Chondrocyte (in vitro differentiated cells): ENCODE results near the gene ALDH1A2. TPM values are rescaled to one million over a fixed set of nuclear protein-coding genes. Genes with fewer than 3 reads are reported as not detected.

Experiments used
- DNase-seq: peaks from one replicate; pipeline ENCODE4 v3.0.0; 2021; ENCODE audit warnings: mixed read lengths, low spot score
- H3K27ac Mint-ChIP-seq: one replicate; pipeline ENCODE4 v1.8.0; 2021; ENCODE audit warnings: mild to moderate bottlenecking, moderate library complexity, mixed read lengths; ENCODE audit not compliant: unreplicated experiment
- H3K27me3 Mint-ChIP-seq: 2 replicates; pipeline ENCODE4 v1.8.0; 2021; ENCODE audit warnings: low read depth, mixed read lengths
- H3K36me3 Mint-ChIP-seq: 2 replicates; pipeline ENCODE4 v1.8.0; 2021; ENCODE audit warnings: low read depth, mixed read lengths
- H3K4me1 Mint-ChIP-seq: 2 replicates; pipeline ENCODE4 v1.8.0; 2021; ENCODE audit warnings: low read depth, mild to moderate bottlenecking, mixed read lengths
- H3K4me3 Mint-ChIP-seq: one replicate; pipeline ENCODE4 v1.8.0; 2021; ENCODE audit warnings: mild to moderate bottlenecking, moderate library complexity, mixed read lengths; ENCODE audit not compliant: unreplicated experiment
- H3K9me3 Mint-ChIP-seq: 2 replicates; pipeline ENCODE4 v1.8.0; 2021; ENCODE audit warnings: low read depth, mixed read lengths
- CTCF ChIP-seq: fragments of 200-600 bp; sonication (generic); IDR thresholded peaks from 2 replicates; pipeline ENCODE4 v1.5.0; 2021; ENCODE audit warnings: antibody characterized with exemption, mild to moderate bottlenecking, moderate library complexity
- total RNA-seq: library from RNA; stranded (reverse); gene quantifications from 3 replicates; pipeline ENCODE4 v1.2.1, GENCODE V29; 2021

ALDH1A2 gene
- total RNA-seq, 1 donor from 2014 or later, result not detected

GRCh38 chr15:58070801-58071418 lies 5.4 kb upstream of the ALDH1A2 start:
- TF ChIP-seq CTCF, result peak; percentile 93
- Mint-ChIP-seq H3K36me3 (no peaks in the 10 kb centered on the region), H3K4me3 (no peak overlapping the region), H3K9me3 (no peaks in the 10 kb centered on the region), H3K4me1 (peaks cover 3% of the 10 kb centered on the region), H3K27me3 (peaks cover 51% of the 10 kb centered on the region), H3K27ac (no peak overlapping the region)
- DNase-seq, result no peak

- Mint-ChIP-seq H3K9me3 (peaks cover 3% of the 10 kb centered on the region), H3K27ac (no peak overlapping the region)
These were observed 3.5 kb upstream of the ALDH1A2 start for GRCh38 chr15:58069008-58069407.

GRCh38 chr15:58066042-58066867 lies 744 bp upstream of the ALDH1A2 start:
- Mint-ChIP-seq H3K4me3 (peak overlapping the region; percentile 19), H3K9me3 (peaks cover 3% of the 10 kb centered on the region), H3K27ac (no peak overlapping the region), H3K36me3 (peaks cover 2% of the 10 kb centered on the region), H3K27me3 (peaks cover 53% of the 10 kb centered on the region), H3K4me1 (peaks cover 3% of the 10 kb centered on the region)
- DNase-seq, result peak; percentile 75
- peak; percentile 91 for TF ChIP-seq CTCF

More at GRCh38 chr15:58069008-58069407, 3.5 kb upstream of the ALDH1A2 start:
- Mint-ChIP-seq H3K36me3 (peaks cover 2% of the 10 kb centered on the region), H3K4me3 (no peak overlapping the region), H3K4me1 (peaks cover 3% of the 10 kb centered on the region), H3K27me3 (peaks cover 53% of the 10 kb centered on the region)
- no peak for DNase-seq
- TF ChIP-seq CTCF, result no peak

- no peak for TF ChIP-seq CTCF
- Mint-ChIP-seq H3K27ac (no peak overlapping the region), H3K4me1 (peaks cover 3% of the 10 kb centered on the region), H3K36me3 (peaks cover 2% of the 10 kb centered on the region), H3K4me3 (no peak overlapping the region), H3K27me3 (peaks cover 60% of the 10 kb centered on the region), H3K9me3 (peaks cover 3% of the 10 kb centered on the region)
- DNase-seq, result peak; percentile 69
These were observed 499 bp downstream of the ALDH1A2 start for GRCh38 chr15:58064980-58065444.
